Astrocyte of the spinal cord (primary cell): ENCODE measurements around the gene MREG.

Experiments
- DNase-seq: peaks from one replicate; pipeline ENCODE4 v3.0.0; 2011; ENCODE audit warnings: low read depth, low spot score
- H3K4me3 ChIP-seq: 2 replicates; pipeline ENCODE4 v1.5.1; 2011; ENCODE audit warnings: low read depth, mild to moderate bottlenecking, low read length, moderate library complexity
- CTCF ChIP-seq: IDR thresholded peaks from 2 replicates; pipeline ENCODE4 v1.5.1; 2012; ENCODE audit warnings: low read depth, mild to moderate bottlenecking, low read length, inconsistent platforms
- in situ Hi-C: cut with HindIII; loops from 2 replicates; pipeline ENCODE4 v1.10.0; 2017; ENCODE audit warnings: low sequenced_read_pairs

MREG gene

GRCh38 chr2:215899141-215900074, 113.9 kb downstream of the MREG start:
- in situ Hi-C loops = no loop called here
- DNase-seq = peak; percentile 39
- no peak for TF ChIP-seq CTCF
- H3K4me3 ChIP-seq = no peak overlapping the region

DNA sequence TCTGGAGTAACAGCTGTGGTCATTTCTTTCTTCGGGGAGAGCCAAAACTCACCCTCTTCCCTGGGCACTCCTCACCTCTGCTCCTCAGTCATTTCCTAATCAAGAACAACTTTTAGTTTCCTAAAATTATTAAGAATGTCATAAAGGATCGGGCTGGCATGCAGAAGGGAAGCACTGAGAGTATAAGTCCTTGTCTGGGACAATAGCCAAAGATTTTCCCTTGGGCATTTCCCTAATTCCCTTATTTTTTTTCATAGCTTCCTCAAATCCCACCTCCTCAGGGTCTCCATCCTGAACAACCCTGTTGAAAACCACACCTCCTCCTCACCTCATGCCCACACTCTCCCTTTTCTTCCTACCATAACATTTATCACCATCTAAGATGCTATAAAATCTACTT, 115.0 kb downstream of the MREG start:
- in situ Hi-C loops = no loop called here
- H3K4me3 ChIP-seq = no peak overlapping the region
- no peak for TF ChIP-seq CTCF
- DNase-seq = no peak

- in situ Hi-C loops = no loop called here
- TF ChIP-seq CTCF = no peak
- no peak overlapping the region for H3K4me3 ChIP-seq
- DNase-seq = no peak
Measured at GRCh38 chr2:215896921-215897320, 116.4 kb downstream of the MREG start.

GRCh38 chr2:215895330-215895729, 118.0 kb downstream of the MREG start:
- in situ Hi-C loops = no loop called here
- no peak overlapping the region for H3K4me3 ChIP-seq
- no peak for DNase-seq
- no peak for TF ChIP-seq CTCF
